GM12878 (cell line): ENCODE data around the gene RGPD6.
"Not testable (repeated sequence)": the region's sequence is repeated elsewhere in the genome, so short reads cannot be mapped to it uniquely, and the experiment has no call there.

Source experiments
- CREB1 ChIP-seq: IDR thresholded peaks from 2 replicates; pipeline ENCODE4 v1.6.1; 2012; ENCODE audit warnings: low read depth, mild to moderate bottlenecking, inconsistent platforms
- EZH2 ChIP-seq: IDR thresholded peaks from 2 replicates; pipeline ENCODE4 v1.6.1; 2012; ENCODE audit warnings: low read depth, mild to moderate bottlenecking, control low read depth, inconsistent platforms, low read length, borderline replicate concordance; ENCODE audit not compliant: control insufficient read depth
- JUND ChIP-seq: IDR thresholded peaks from 2 replicates; pipeline ENCODE4 v1.6.1; 2012; ENCODE audit warnings: low read depth, mild to moderate bottlenecking, low read length, improper control_type of control experiment, moderate library complexity
- KDM1A ChIP-seq: fragments of 200-600 bp; sonication (generic); IDR thresholded peaks from 2 replicates; pipeline ENCODE4 v1.6.1; 2016; ENCODE audit warnings: borderline replicate concordance
- NFXL1 ChIP-seq: fragments of 450-650 bp; IDR thresholded peaks from 2 replicates; pipeline ENCODE4 v1.6.1; 2017; ENCODE audit warnings: antibody characterized with exemption, mild to moderate bottlenecking, borderline replicate concordance
- POLR2A ChIP-seq: IDR thresholded peaks from 2 replicates; pipeline ENCODE4 v1.6.1; 2011; ENCODE audit warnings: low read depth, mild to moderate bottlenecking, low read length
- RFX5 ChIP-seq: IDR thresholded peaks from 2 replicates; pipeline ENCODE4 v1.6.1; 2011; ENCODE audit warnings: low read depth, low read length, improper control_type of control experiment
- SMARCA5 ChIP-seq: fragments of 450-650 bp; IDR thresholded peaks from 2 replicates; pipeline ENCODE4 v1.6.1; 2017; ENCODE audit warnings: mild to moderate bottlenecking
- SRF ChIP-seq, 2 experiments: IDR thresholded peaks; 2 replicates each; pipeline ENCODE4 v1.6.1; 2011; ENCODE audit warnings: low read depth in 2 of 2, low read length in 2 of 2, mild to moderate bottlenecking in 1 of 2, moderate library complexity in 1 of 2
- STAT3 ChIP-seq: IDR thresholded peaks from 2 replicates; pipeline ENCODE4 v1.6.1; 2011; ENCODE audit warnings: low read depth, low read length, improper control_type of control experiment
- TF ChIP-seq, protein P1 (sequence below), 3 experiments: IDR thresholded peaks in 2 of 3; conservative IDR thresholded peaks in 1 of 3; 2 replicates each; pipeline ENCODE4 v1.5.1; 2011; ENCODE audit warnings: low read depth in 3 of 3, low read length in 3 of 3, mild to moderate bottlenecking in 3 of 3, control low read depth in 2 of 3, moderate library complexity in 2 of 3, inconsistent platforms in 1 of 3, mixed read lengths in 1 of 3; ENCODE audit not compliant: control insufficient read depth in 2 of 3, insufficient read depth in 1 of 3; ENCODE audit errors: extremely low read depth in 1 of 3
- TF ChIP-seq, protein P2 (sequence below): fragments of 450-650 bp; formaldehyde crosslinking; IDR thresholded peaks from 2 replicates; pipeline ENCODE4 v1.4.0; 2020; ENCODE audit warnings: mild to moderate bottlenecking, moderate library complexity
- TF ChIP-seq, protein P3 (sequence below): fragments of 450-650 bp; IDR thresholded peaks from 2 replicates; pipeline ENCODE4 v1.6.1; 2018; ENCODE audit warnings: mild to moderate bottlenecking, low read depth, moderate library complexity; ENCODE audit not compliant: partially characterized antibody
- TF ChIP-seq, protein P4 (sequence below): IDR thresholded peaks from 2 replicates; pipeline ENCODE4 v1.6.1; 2012; ENCODE audit warnings: improper control_type of control experiment, low read depth, low read length; ENCODE audit not compliant: insufficient replicate concordance

GRCh38 chr2:110605057-110605456 lies 28.0 kb upstream of the RGPD6 start:
- TF ChIP-seq, protein P1, sequence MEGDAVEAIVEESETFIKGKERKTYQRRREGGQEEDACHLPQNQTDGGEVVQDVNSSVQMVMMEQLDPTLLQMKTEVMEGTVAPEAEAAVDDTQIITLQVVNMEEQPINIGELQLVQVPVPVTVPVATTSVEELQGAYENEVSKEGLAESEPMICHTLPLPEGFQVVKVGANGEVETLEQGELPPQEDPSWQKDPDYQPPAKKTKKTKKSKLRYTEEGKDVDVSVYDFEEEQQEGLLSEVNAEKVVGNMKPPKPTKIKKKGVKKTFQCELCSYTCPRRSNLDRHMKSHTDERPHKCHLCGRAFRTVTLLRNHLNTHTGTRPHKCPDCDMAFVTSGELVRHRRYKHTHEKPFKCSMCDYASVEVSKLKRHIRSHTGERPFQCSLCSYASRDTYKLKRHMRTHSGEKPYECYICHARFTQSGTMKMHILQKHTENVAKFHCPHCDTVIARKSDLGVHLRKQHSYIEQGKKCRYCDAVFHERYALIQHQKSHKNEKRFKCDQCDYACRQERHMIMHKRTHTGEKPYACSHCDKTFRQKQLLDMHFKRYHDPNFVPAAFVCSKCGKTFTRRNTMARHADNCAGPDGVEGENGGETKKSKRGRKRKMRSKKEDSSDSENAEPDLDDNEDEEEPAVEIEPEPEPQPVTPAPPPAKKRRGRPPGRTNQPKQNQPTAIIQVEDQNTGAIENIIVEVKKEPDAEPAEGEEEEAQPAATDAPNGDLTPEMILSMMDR (IDR thresholded peaks at IDR 0.05 in 2 of 3, conservative IDR thresholded peaks at IDR 0.05 in 1 of 3; ENCODE audit: control insufficient read depth in 2 of 3, extremely low read depth in 1 of 3, insufficient read depth in 1 of 3, low read depth in 3 of 3, low read length in 3 of 3): not testable (repeated sequence)
- TF ChIP-seq SMARCA5; POLR2A; RFX5; SRF (IDR thresholded peaks at IDR 0.05; ENCODE audit: low read depth in 2 of 2, low read length in 2 of 2); NFXL1; JUND; STAT3; CREB1; EZH2; KDM1A: not testable (repeated sequence)
- TF ChIP-seq, protein P2, sequence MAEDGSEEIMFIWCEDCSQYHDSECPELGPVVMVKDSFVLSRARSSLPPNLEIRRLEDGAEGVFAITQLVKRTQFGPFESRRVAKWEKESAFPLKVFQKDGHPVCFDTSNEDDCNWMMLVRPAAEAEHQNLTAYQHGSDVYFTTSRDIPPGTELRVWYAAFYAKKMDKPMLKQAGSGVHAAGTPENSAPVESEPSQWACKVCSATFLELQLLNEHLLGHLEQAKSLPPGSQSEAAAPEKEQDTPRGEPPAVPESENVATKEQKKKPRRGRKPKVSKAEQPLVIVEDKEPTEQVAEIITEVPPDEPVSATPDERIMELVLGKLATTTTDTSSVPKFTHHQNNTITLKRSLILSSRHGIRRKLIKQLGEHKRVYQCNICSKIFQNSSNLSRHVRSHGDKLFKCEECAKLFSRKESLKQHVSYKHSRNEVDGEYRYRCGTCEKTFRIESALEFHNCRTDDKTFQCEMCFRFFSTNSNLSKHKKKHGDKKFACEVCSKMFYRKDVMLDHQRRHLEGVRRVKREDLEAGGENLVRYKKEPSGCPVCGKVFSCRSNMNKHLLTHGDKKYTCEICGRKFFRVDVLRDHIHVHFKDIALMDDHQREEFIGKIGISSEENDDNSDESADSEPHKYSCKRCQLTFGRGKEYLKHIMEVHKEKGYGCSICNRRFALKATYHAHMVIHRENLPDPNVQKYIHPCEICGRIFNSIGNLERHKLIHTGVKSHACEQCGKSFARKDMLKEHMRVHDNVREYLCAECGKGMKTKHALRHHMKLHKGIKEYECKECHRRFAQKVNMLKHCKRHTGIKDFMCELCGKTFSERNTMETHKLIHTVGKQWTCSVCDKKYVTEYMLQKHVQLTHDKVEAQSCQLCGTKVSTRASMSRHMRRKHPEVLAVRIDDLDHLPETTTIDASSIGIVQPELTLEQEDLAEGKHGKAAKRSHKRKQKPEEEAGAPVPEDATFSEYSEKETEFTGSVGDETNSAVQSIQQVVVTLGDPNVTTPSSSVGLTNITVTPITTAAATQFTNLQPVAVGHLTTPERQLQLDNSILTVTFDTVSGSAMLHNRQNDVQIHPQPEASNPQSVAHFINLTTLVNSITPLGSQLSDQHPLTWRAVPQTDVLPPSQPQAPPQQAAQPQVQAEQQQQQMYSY: not testable (repeated sequence)
- TF ChIP-seq, protein P3, sequence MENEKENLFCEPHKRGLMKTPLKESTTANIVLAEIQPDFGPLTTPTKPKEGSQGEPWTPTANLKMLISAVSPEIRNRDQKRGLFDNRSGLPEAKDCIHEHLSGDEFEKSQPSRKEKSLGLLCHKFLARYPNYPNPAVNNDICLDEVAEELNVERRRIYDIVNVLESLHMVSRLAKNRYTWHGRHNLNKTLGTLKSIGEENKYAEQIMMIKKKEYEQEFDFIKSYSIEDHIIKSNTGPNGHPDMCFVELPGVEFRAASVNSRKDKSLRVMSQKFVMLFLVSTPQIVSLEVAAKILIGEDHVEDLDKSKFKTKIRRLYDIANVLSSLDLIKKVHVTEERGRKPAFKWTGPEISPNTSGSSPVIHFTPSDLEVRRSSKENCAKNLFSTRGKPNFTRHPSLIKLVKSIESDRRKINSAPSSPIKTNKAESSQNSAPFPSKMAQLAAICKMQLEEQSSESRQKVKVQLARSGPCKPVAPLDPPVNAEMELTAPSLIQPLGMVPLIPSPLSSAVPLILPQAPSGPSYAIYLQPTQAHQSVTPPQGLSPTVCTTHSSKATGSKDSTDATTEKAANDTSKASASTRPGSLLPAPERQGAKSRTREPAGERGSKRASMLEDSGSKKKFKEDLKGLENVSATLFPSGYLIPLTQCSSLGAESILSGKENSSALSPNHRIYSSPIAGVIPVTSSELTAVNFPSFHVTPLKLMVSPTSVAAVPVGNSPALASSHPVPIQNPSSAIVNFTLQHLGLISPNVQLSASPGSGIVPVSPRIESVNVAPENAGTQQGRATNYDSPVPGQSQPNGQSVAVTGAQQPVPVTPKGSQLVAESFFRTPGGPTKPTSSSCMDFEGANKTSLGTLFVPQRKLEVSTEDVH: not testable (repeated sequence)
- TF ChIP-seq, protein P4, sequence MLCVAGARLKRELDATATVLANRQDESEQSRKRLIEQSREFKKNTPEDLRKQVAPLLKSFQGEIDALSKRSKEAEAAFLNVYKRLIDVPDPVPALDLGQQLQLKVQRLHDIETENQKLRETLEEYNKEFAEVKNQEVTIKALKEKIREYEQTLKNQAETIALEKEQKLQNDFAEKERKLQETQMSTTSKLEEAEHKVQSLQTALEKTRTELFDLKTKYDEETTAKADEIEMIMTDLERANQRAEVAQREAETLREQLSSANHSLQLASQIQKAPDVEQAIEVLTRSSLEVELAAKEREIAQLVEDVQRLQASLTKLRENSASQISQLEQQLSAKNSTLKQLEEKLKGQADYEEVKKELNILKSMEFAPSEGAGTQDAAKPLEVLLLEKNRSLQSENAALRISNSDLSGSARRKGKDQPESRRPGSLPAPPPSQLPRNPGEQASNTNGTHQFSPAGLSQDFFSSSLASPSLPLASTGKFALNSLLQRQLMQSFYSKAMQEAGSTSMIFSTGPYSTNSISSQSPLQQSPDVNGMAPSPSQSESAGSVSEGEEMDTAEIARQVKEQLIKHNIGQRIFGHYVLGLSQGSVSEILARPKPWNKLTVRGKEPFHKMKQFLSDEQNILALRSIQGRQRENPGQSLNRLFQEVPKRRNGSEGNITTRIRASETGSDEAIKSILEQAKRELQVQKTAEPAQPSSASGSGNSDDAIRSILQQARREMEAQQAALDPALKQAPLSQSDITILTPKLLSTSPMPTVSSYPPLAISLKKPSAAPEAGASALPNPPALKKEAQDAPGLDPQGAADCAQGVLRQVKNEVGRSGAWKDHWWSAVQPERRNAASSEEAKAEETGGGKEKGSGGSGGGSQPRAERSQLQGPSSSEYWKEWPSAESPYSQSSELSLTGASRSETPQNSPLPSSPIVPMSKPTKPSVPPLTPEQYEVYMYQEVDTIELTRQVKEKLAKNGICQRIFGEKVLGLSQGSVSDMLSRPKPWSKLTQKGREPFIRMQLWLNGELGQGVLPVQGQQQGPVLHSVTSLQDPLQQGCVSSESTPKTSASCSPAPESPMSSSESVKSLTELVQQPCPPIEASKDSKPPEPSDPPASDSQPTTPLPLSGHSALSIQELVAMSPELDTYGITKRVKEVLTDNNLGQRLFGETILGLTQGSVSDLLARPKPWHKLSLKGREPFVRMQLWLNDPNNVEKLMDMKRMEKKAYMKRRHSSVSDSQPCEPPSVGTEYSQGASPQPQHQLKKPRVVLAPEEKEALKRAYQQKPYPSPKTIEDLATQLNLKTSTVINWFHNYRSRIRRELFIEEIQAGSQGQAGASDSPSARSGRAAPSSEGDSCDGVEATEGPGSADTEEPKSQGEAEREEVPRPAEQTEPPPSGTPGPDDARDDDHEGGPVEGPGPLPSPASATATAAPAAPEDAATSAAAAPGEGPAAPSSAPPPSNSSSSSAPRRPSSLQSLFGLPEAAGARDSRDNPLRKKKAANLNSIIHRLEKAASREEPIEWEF: not testable (repeated sequence)
